CD4-positive, alpha-beta T cell treated with Interleukin-6 for 4 hours (primary cell): Measurements from ENCODE around the gene TPI1.
"Not testable (repeated sequence)": the region's sequence is repeated elsewhere in the genome, so short reads cannot be mapped to it uniquely, and the experiment has no call there.

Experiments used
- DNase-seq: peaks from one replicate; pipeline ENCODE4 v3.0.0-alpha.2; 2020; ENCODE audit warnings: mixed read lengths

TPI1 gene

GRCh38 chr12:6894321-6894720, 27.0 kb downstream of the TPI1 start:
- DNase-seq: no peak

GRCh38 chr12:6896846-6897435, 29.6 kb downstream of the TPI1 start:
- no peak for DNase-seq

- no peak for DNase-seq
These were observed 32.1 kb downstream of the TPI1 start for GRCh38 chr12:6899427-6899826.

- DNase-seq: no peak
These were observed 32.6 kb downstream of the TPI1 start for GRCh38 chr12:6899837-6900519.

GRCh38 chr12:6902448-6902847, 35.1 kb downstream of the TPI1 start:
- DNase-seq: no peak

- no peak for DNase-seq
These were observed 36.4 kb downstream of the TPI1 start for GRCh38 chr12:6903722-6904121.

- DNase-seq: peak; percentile 99
These were observed 37.2 kb downstream of the TPI1 start, which contains the start of gene LRRC23 for GRCh38 chr12:6904280-6905276. TSS of gene LRRC23 (plus strand) at chr12:6904822. CDS start at chr12:6905634, 812 bp downstream.

GRCh38 chr12:6905414-6906040, 38.2 kb downstream of the TPI1 start:
- no peak for DNase-seq

- not testable (repeated sequence) for DNase-seq
These were observed 40.8 kb downstream of the TPI1 start for GRCh38 chr12:6908141-6908540.

GRCh38 chr12:6909421-6910145, 42.3 kb downstream of the TPI1 start:
- no peak for DNase-seq

- DNase-seq: no peak
These were observed 45.0 kb downstream of the TPI1 start for GRCh38 chr12:6912164-6912935.

- peak; percentile 92 for DNase-seq
These were observed 47.1 kb downstream of the TPI1 start, which contains the start of gene ENO2 for GRCh38 chr12:6914246-6914946. TSS of gene ENO2 (plus strand) at chr12:6914580. CDS start at chr12:6915833, 1,253 bp downstream.

- DNase-seq: no peak
These were observed 47.8 kb downstream of the TPI1 start for GRCh38 chr12:6914947-6915788.

GRCh38 chr12:6915789-6916285, 48.5 kb downstream of the TPI1 start:
- no peak for DNase-seq

- no peak for DNase-seq
These were observed 49.3 kb downstream of the TPI1 start for GRCh38 chr12:6916426-6917200.

GRCh38 chr12:6917491-6918231, 50.3 kb downstream of the TPI1 start:
- no peak for DNase-seq

GRCh38 chr12:6919588-6919987, 52.3 kb downstream of the TPI1 start:
- DNase-seq: no peak
